PFSK-1 (cell line): ENCODE data around the gene LAMC3.

Experiments
- FOXP2 ChIP-seq: optimal IDR thresholded peaks from 2 replicates; pipeline ENCODE3; 2011; ENCODE audit warnings: borderline replicate concordance, control low read depth, inconsistent platforms; ENCODE audit not compliant: insufficient read depth; ENCODE audit errors: extremely low read length, extremely low read depth
- POLR2AphosphoS5 ChIP-seq: IDR thresholded peaks from 2 replicates; pipeline ENCODE4 v1.6.1; 2012; ENCODE audit warnings: low read depth, mild to moderate bottlenecking, control low read depth, low read length, moderate library complexity
- SIN3A ChIP-seq: IDR thresholded peaks from 2 replicates; pipeline ENCODE4 v1.6.1; 2012; ENCODE audit warnings: mild to moderate bottlenecking, low read length, moderate library complexity, borderline replicate concordance; ENCODE audit not compliant: insufficient read depth
- TAF1 ChIP-seq: IDR thresholded peaks from 2 replicates; pipeline ENCODE4 v1.6.1; 2012; ENCODE audit warnings: low read length, control low read depth, borderline replicate concordance; ENCODE audit not compliant: insufficient read depth
- TF ChIP-seq, protein P1 (sequence below), 2 experiments: IDR thresholded peaks; 2 replicates each; pipeline versions ENCODE4 v1.6.1 to v1.8.0; 2011 to 2012; ENCODE audit warnings: low read depth in 2 of 2, low read length in 2 of 2, control low read depth in 1 of 2, inconsistent platforms in 1 of 2, mild to moderate bottlenecking in 1 of 2, moderate library complexity in 1 of 2; ENCODE audit not compliant: insufficient read depth in 1 of 2

LAMC3 gene

DNA sequence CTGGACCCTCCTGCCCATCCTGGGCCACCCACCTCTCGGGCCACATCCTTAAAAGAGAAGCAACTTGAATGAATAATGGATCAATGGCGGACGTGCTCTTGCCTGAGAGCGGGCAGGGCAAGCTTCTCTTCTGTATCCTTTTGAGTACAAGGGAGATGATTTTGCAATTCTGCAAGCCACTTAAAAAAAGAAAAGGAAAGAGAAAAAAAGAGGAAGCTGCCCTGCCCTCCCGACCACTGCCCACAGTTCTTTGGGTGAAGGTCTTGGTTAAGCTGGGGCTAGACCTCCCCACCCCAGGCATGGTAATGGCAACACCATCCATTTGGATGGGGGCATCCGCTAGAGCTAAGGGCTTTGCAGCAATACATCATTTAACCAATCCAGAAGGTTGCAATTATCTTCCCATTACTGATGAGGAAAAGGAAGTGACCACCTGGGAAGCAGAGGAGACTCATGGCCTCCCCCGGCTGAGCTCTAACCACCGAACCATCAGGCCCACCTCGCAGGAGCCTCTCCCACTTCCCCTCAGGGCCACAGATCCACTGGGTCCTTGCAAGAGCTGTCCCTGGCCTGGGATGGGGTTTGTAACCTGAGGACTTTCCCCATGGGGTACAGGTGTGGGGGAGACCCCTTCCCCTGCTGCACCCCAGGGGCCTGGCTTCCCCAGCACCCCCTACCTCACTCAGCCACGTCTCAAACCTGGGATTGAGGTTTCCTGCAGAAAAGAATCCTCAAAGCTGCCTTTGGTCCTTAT lies 27.8 kb upstream of the LAMC3 start:
- no peak for TF ChIP-seq POLR2AphosphoS5

DNA sequence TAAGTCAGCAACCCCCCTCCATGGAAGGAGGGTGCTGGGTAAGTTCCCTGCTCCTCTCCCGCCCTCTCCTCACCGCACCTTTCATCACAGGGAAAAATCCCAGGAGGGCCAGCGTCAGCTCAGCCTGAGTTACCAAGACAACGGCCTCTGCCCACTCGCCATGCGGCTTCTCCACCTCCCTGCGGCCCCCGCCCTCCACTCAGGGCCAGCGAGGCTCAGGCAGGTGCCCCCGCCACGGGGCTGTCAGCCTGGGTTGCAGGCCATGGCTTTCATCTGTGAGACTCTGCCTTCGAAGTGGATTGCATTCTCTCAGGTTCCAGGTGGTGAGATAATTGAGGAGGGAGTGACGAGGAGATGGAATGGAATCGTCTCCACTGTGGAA lies 27.2 kb upstream of the LAMC3 start:
- TF ChIP-seq FOXP2 (no peak), POLR2AphosphoS5 (no peak), TAF1 (no peak)
- TF ChIP-seq, protein P1, sequence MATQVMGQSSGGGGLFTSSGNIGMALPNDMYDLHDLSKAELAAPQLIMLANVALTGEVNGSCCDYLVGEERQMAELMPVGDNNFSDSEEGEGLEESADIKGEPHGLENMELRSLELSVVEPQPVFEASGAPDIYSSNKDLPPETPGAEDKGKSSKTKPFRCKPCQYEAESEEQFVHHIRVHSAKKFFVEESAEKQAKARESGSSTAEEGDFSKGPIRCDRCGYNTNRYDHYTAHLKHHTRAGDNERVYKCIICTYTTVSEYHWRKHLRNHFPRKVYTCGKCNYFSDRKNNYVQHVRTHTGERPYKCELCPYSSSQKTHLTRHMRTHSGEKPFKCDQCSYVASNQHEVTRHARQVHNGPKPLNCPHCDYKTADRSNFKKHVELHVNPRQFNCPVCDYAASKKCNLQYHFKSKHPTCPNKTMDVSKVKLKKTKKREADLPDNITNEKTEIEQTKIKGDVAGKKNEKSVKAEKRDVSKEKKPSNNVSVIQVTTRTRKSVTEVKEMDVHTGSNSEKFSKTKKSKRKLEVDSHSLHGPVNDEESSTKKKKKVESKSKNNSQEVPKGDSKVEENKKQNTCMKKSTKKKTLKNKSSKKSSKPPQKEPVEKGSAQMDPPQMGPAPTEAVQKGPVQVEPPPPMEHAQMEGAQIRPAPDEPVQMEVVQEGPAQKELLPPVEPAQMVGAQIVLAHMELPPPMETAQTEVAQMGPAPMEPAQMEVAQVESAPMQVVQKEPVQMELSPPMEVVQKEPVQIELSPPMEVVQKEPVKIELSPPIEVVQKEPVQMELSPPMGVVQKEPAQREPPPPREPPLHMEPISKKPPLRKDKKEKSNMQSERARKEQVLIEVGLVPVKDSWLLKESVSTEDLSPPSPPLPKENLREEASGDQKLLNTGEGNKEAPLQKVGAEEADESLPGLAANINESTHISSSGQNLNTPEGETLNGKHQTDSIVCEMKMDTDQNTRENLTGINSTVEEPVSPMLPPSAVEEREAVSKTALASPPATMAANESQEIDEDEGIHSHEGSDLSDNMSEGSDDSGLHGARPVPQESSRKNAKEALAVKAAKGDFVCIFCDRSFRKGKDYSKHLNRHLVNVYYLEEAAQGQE (IDR thresholded peaks at IDR 0.05; ENCODE audit: insufficient read depth in 1 of 2, low read depth in 2 of 2, low read length in 2 of 2): no peak

DNA sequence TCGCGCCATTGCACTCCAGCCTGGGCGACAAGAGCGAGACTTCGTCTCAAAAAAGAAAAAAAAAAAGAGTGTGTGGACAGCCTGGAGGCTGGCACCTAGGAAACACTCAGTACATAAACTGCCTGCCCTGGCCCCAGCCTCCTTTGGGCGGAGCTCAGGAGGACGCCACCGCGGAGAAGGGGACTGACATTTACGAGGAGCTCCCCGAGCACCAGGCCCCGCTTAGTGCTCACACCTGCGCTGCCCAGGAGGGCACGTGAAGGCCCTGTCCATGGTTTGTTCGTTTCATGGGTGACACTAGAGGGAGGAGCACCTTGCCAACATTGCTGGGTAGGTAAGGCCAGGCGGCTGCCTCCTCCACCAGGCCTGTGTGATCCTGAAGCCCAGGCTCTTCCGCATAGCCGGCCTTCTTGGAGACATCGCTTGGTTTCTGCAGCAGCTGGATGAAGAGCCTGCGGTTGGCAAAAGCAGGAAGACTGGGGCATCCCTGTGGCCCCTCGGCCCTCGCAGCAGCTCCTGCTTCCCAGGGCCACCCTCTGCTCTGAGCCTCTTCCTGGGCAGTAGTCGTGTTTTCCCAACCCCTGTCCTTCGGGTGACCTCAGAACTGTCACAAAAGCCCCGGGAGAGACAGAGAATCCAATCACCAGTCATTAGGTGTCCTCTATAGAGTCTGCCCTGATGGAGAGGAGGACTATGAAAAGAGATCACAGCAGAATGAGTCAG lies 26.2 kb upstream of the LAMC3 start:
- TF ChIP-seq SIN3A (no peak), FOXP2 (no peak), TAF1 (no peak), POLR2AphosphoS5 (no peak)
- TF ChIP-seq, protein P1 (IDR thresholded peaks at IDR 0.05; ENCODE audit: insufficient read depth in 1 of 2, low read depth in 2 of 2, low read length in 2 of 2): no peak

DNA sequence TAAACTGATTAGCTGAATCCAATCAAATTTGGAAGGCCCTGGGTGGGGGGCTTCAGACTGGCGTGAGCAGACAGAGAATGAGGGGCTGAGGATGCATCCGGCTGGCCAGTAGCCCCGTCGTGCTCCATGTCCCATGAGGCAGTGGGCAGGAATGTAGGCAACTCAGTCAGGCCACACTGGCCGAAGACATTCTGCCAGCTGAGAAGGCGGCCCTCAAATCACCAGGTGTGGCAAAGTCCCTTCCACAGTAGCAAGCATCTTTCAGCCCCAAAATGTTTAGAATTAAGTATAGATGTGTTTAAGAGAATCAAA lies 25.7 kb upstream of the LAMC3 start:
- TF ChIP-seq POLR2AphosphoS5: no peak
- TF ChIP-seq SIN3A: no peak
- TF ChIP-seq, protein P1 (IDR thresholded peaks at IDR 0.05; ENCODE audit: insufficient read depth in 1 of 2, low read depth in 2 of 2, low read length in 2 of 2): no peak
- TF ChIP-seq TAF1: no peak
- no peak for TF ChIP-seq FOXP2

DNA sequence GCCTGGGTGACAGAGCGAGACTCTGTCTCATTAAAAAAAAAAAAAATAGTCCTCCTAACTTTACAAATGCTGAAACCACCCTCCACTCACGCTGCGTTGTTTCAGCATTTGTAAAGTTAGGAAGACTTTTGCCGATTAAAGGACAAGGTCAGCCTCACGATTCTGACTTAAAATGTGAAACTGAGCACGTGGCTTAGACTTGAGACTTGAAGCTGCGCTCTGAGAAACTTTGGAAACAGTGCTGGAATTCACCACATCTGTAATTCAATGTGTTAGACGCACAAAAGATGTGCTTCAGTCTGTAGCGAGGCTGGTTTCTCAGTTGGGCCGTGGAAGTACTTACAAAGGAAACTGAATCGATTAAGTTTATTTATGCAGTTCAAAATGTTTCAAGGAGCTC lies 25.0 kb upstream of the LAMC3 start:
- no peak for TF ChIP-seq POLR2AphosphoS5
- TF ChIP-seq FOXP2: no peak
- no peak for TF ChIP-seq SIN3A
- TF ChIP-seq TAF1: no peak
- TF ChIP-seq, protein P1 (IDR thresholded peaks at IDR 0.05; ENCODE audit: insufficient read depth in 1 of 2, low read depth in 2 of 2, low read length in 2 of 2): no peak
